Psoas muscle (tissue), 8 donors: Measurements from ENCODE around the gene ALG12. TPM values are rescaled to one million over a fixed set of nuclear protein-coding genes. Genes with fewer than 3 reads are reported as not detected.
A peak's percentile ranks its signal among the peaks of the same experiment; 100 is the strongest.

ENCODE experiments used
- ATAC-seq, 4 donors: fragments of 200-7000 bp; cut with Tn5 transposase; one replicate each; pipeline ENCODE4 v1.9.1; 2020; ENCODE audit warnings: moderate library complexity in 3 of 4, mild to moderate bottlenecking in 2 of 4
- DNase-seq, 2 donors: peaks; one replicate each; pipeline ENCODE4 v3.0.0-alpha.2; 2020
- H3K27ac ChIP-seq: fragments of 200-600 bp; one replicate; pipeline ENCODE4 v1.8.0; 2022
- H3K27me3 ChIP-seq, 3 donors: fragments of 200-600 bp in 1 of 3; one replicate each; pipeline versions ENCODE4 v1.6.1 to v1.8.0; 2013 to 2022; ENCODE audit warnings: low read length in 2 of 3, mild to moderate bottlenecking in 2 of 3, moderate library complexity in 1 of 3; ENCODE audit not compliant: insufficient read depth in 3 of 3
- H3K36me3 ChIP-seq, 2 donors: fragments of 200-600 bp in 1 of 2; one replicate each; pipeline versions ENCODE4 v1.6.1 to v1.8.0; 2013 to 2022; ENCODE audit warnings: low read depth in 1 of 2, mild to moderate bottlenecking in 1 of 2, moderate library complexity in 1 of 2; ENCODE audit not compliant: insufficient read depth in 1 of 2
- H3K4me1 ChIP-seq: fragments of 200-600 bp; one replicate; pipeline ENCODE4 v1.8.0; 2022
- H3K4me3 ChIP-seq: fragments of 200-600 bp; one replicate; pipeline ENCODE4 v1.8.0; 2022; ENCODE audit warnings: mild to moderate bottlenecking
- H3K9me3 ChIP-seq: fragments of 200-600 bp; one replicate; pipeline ENCODE4 v1.8.0; 2022
- CTCF ChIP-seq: fragments of 200-600 bp; IDR thresholded peaks from one replicate; pipeline ENCODE4 v1.8.0; 2022; ENCODE audit warnings: antibody characterized with exemption
- WGBS, 3 donors: extraction: QIAGEN DNeasy Blood & Tissue Kit; methylation state at CpG; one replicate each; pipeline versions ENCODE4 v1.1.6 to v1.1.7; 2013; 5-methylcytosine and 5-hydroxymethylcytosine counted together
- intact Hi-C, 2 donors: fragments of 100-400 bp; cut with DNase I; formaldehyde crosslinking; loops; one replicate each; pipeline versions ENCODE4 v1.11.0 to v1.14.2; 2022
- polyA plus RNA-seq, 3 donors: library from polyadenylated mRNA; stranded (reverse); fragments of 200-250 nt; gene quantifications; one replicate each; pipeline ENCODE4 v1.2.3, GENCODE V29; 2013
- total RNA-seq, 4 donors: library from RNA; stranded (reverse); fragmentation: NEBNext Ultra II Directional in 2 of 4; extraction: Animal tissue kit (Norgen Biotek cat#: 25700) in 2 of 4; gene quantifications; one replicate each; pipeline versions ENCODE4 v1.2.1 to v1.2.4, GENCODE V29; 2021 to 2023
- donor health status: healthy with polysubstance abuse.
- donor health status: DM: no; HTN: no; CAD: no; lungs with moderate emphysema.
- donor health status: Bipolar disorder and iron deficiency.
- donor health status: healthy.
- donor health status: DM: yes; HTN: yes; CAD: no.
- donor health status: DM: no; HTN: no; CAD: no.
- donor health status: DM: no; HTN: no; CAD: no.
- donor health status: DM: yes; HTN: yes; CAD: no.

The ALG12 gene
- total and polyA plus RNA-seq, 7 donors = 6.5 to 11.0 (median 8.2) TPM

GRCh38 chr22:49909476-49910205 lies 8.6 kb downstream of the ALG12 start:
- peaks cover 4 to 81% of the 10 kb centered on the region in 2 donors for H3K36me3 ChIP-seq
- peak in 1 of 2 donors; percentile 42 for DNase-seq
- 90 to 94% (median 93%) methylated on average over 23 of the region's 23 CpGs for WGBS, 3 donors

GRCh38 chr22:49907807-49908206 lies 10.4 kb downstream of the ALG12 start:
- Histone ChIP-seq H3K27me3 (no peaks in the 10 kb centered on the region), H3K4me3 (no peak overlapping the region), H3K9me3 (no peaks in the 10 kb centered on the region), H3K4me1 (no peaks in the 10 kb centered on the region), H3K36me3 (peaks cover 4 to 90% of the 10 kb centered on the region in 2 donors), H3K27ac (no peak overlapping the region)
- TF ChIP-seq CTCF = no peak
- peak in 1 of 2 donors; percentile 28 for DNase-seq
- WGBS, 3 donors = 90 to 94% (median 91%) methylated on average over 19 of the region's 19 CpGs
- intact Hi-C loops = no loop called here
- ATAC-seq = no peak

More at GRCh38 chr22:49909476-49910205, 8.6 kb downstream of the ALG12 start:
- intact Hi-C loops = loop anchor here in 1 of 2 donors (10.0 kb wide), 1 partner anchor 55 kb away; the partner anchor contains the start of gene ZBED4
- Histone ChIP-seq H3K4me1 (no peaks in the 10 kb centered on the region), H3K27me3 (no peaks in the 10 kb centered on the region), H3K27ac (no peak overlapping the region), H3K4me3 (no peak overlapping the region), H3K9me3 (no peaks in the 10 kb centered on the region)
- ATAC-seq = no peak
- TF ChIP-seq CTCF = no peak

GRCh38 chr22:49906799-49907290 lies 11.4 kb downstream of the ALG12 start:
- WGBS, 3 donors = 88 to 93% (median 89%) methylated on average over 10 to 14 of the region's 14 CpGs

GRCh38 chr22:49906071-49906798 lies 12.0 kb downstream of the ALG12 start:
- intact Hi-C loops = no loop called here

More at GRCh38 chr22:49906799-49907290, 11.4 kb downstream of the ALG12 start:
- ATAC-seq (no peak), DNase-seq (peak in 1 of 2 donors; percentile 35)
- Histone ChIP-seq H3K36me3 (peaks cover 4 to 85% of the 10 kb centered on the region in 2 donors), H3K27ac (no peak overlapping the region), H3K4me1 (no peaks in the 10 kb centered on the region), H3K9me3 (no peaks in the 10 kb centered on the region), H3K4me3 (no peak overlapping the region), H3K27me3 (no peaks in the 10 kb centered on the region)
- TF ChIP-seq CTCF = no peak
- intact Hi-C loops = no loop called here

More at GRCh38 chr22:49906071-49906798, 12.0 kb downstream of the ALG12 start:
- Histone ChIP-seq H3K9me3 (no peaks in the 10 kb centered on the region), H3K27ac (no peak overlapping the region), H3K27me3 (no peaks in the 10 kb centered on the region), H3K4me1 (no peaks in the 10 kb centered on the region), H3K4me3 (no peak overlapping the region), H3K36me3 (peaks cover 4 to 83% of the 10 kb centered on the region in 2 donors)
- 94% methylated on average over 27 to 28 of the region's 28 CpGs for WGBS, 3 donors
- no peak for TF ChIP-seq CTCF
- ATAC-seq = no peak
- DNase-seq = peak in 1 of 2 donors; percentile 37
